NCI-H1105 treated with DMSO at 0.1 percent for 48 hours (cell line): Measurements from ENCODE around the gene PCGF3.
"Not testable (repeated sequence)": the region's sequence is repeated elsewhere in the genome, so short reads cannot be mapped to it uniquely, and the experiment has no call there.

Source experiments
- DNase-seq: peaks from one replicate; lab custom pipeline; 2025; lab: John Stamatoyannopoulos, UW

The PCGF3 gene

GRCh38 chr4:668219-668618 lies 37.4 kb upstream of the PCGF3 start:
- not testable (repeated sequence) for DNase-seq

GRCh38 chr4:669806-670559 lies 35.6 kb upstream of the PCGF3 start:
- not testable (repeated sequence) for DNase-seq

GRCh38 chr4:671769-672168 lies 33.9 kb upstream of the PCGF3 start:
- DNase-seq = no peak

- DNase-seq = no peak
These were observed 32.1 kb upstream of the PCGF3 start for GRCh38 chr4:673349-674091.

- DNase-seq = peak; percentile 86
These were observed 31.2 kb upstream of the PCGF3 start, which contains the start of the genes ATP5ME and MYL5 for GRCh38 chr4:674172-675035. TSS of gene ATP5ME (minus strand) at chr4:674276. CDS start at chr4:674247, 29 bp downstream. TSS of gene MYL5 (plus strand) at chr4:674542. CDS start at chr4:678027, 3,485 bp downstream.

- DNase-seq = no peak
These were observed 30.4 kb upstream of the PCGF3 start for GRCh38 chr4:675036-675882.

GRCh38 chr4:675980-676870 lies 29.4 kb upstream of the PCGF3 start:
- no peak for DNase-seq

GRCh38 chr4:676871-677235 lies 28.8 kb upstream of the PCGF3 start:
- DNase-seq = no peak

- no peak for DNase-seq
These were observed 28.0 kb upstream of the PCGF3 start for GRCh38 chr4:677431-678293.

- DNase-seq = no peak
These were observed 27.1 kb upstream of the PCGF3 start for GRCh38 chr4:678331-679103.

GRCh38 chr4:679104-679481 lies 26.5 kb upstream of the PCGF3 start:
- DNase-seq = no peak

GRCh38 chr4:679629-680028 lies 26.0 kb upstream of the PCGF3 start:
- DNase-seq = no peak

- no peak for DNase-seq
These were observed 25.5 kb upstream of the PCGF3 start for GRCh38 chr4:680091-680490.

GRCh38 chr4:680551-680927 lies 25.1 kb upstream of the PCGF3 start:
- no peak for DNase-seq

- peak; percentile 18 for DNase-seq
These were observed 24.5 kb upstream of the PCGF3 start for GRCh38 chr4:680928-681645.

- DNase-seq = peak; percentile 27
These were observed 23.7 kb upstream of the PCGF3 start for GRCh38 chr4:681736-682451.

GRCh38 chr4:682490-683172 lies 23.0 kb upstream of the PCGF3 start:
- DNase-seq = no peak
